Measurements from ENCODE around the gene TMEM242. TPM values are rescaled to one million over a fixed set of nuclear protein-coding genes. Genes with fewer than 3 reads are reported as not detected.

The TMEM242 gene
- total RNA-seq, 4 donors from 2014 or later: 2.7 to 8.0 (median 4.3) TPM

DNA sequence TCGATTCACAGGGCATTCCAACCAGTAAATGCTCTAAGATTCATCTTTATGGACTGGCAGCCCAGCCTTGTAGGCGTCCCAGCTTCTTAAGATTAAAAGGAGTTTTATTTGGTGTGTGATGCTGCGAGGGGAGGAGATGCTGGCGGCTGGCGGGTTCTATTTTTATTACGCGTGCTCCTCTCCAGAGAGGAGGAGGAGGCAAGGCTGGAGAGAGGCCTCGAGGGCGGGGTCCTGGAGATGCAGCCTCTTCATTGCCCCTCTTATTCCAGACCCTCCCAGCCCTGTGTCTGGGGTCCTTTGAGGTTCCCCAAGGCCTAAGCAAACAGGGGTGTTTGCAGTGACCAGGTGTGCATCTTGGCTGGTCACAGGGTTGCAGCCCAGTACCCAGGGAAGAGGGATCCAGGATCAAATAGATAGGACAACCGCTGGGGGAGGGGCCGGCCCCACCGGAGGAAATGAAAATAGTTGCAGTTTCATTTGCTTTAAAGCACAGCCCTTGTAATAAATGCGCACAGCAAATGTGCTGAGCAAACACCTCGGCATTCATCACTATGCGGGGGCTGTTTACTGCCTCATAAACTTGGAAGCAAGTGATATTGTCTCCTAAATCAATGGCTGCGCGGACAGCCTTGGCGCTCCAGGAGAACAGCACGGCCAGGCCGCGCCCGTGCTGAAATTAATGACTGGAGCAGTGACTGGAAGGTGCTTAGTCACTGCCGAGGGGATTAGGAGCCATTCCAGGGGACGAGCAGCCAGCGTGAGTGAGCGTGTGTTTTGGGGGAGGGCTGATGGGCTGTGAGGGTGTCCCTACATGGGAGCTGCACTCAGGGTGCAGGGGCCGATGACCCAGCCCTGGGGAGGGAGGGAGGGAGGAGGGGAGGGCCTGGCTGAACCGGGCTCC, 83.0 kb downstream of the TMEM242 start:
- peak overlapping the region; percentile 82 to 92 (median 87) for H3K27ac ChIP-seq
- H3K27me3 ChIP-seq: peaks cover 0 to 16% (median 3%) of the 10 kb centered on the region in 4 donors
- WGBS, 2 donors: 27 to 42% methylated on average over 13 to 16 of the region's 28 CpGs
- peak overlapping the region; percentile 13 to 56 (median 34) for H3K4me3 ChIP-seq
- peaks cover 35 to 82% (median 39%) of the 10 kb centered on the region in 3 donors for H3K4me1 ChIP-seq
- TF ChIP-seq POLR2A (IDR thresholded peaks at IDR 0.05) (peak in 1 of 4 donors; percentile 33), CTCF (IDR thresholded peaks at IDR 0.05) (no peak)
- no peaks in the 10 kb centered on the region for H3K36me3 ChIP-seq
- no peaks in the 10 kb centered on the region for H3K9me3 ChIP-seq
- intact Hi-C loops (cut with DNase I): no loop called here
- no peak for DNase-seq

- Histone ChIP-seq H3K27ac (peak overlapping the region; percentile 82 to 92 (median 87)), H3K36me3 (no peaks in the 10 kb centered on the region), H3K27me3 (peaks cover 0 to 22% (median 3%) of the 10 kb centered on the region in 4 donors), H3K4me1 (peaks cover 33 to 82% (median 37%) of the 10 kb centered on the region in 3 donors), H3K9me3 (no peaks in the 10 kb centered on the region), H3K4me3 (peak overlapping the region in 2 of 4 donors; percentile 35 to 56)
- DNase-seq: no peak
- no peak for TF ChIP-seq POLR2A (IDR thresholded peaks at IDR 0.05)
- TF ChIP-seq CTCF (IDR thresholded peaks at IDR 0.05): no peak
- intact Hi-C loops (cut with DNase I): no loop called here
- 76 to 92% methylated on average over 12 of the region's 12 CpGs for WGBS, 2 donors
These were observed 83.7 kb downstream of the TMEM242 start for GRCh38 chr6:157239671-157240058.

Other genes starting within 250 kb of the TMEM242 start
- gene ZDHHC14, start 57.7 kb upstream of the TMEM242 start, total RNA-seq: 10 to 100 TPM in 1 of 4 donors, 1 to 10 TPM in 3; 6.1 to 15.6 (median 6.9) TPM

Data from esophagus squamous epithelium (tissue), 5 donors.